ENCODE results near the gene PARD3.

GRCh38 chr10:34479520-34480179, 335.4 kb downstream of the PARD3 start:
- TF ChIP-seq EZH2 (IDR thresholded peaks at IDR 0.05; ENCODE audit: low read depth) (no peak), CTCF (conservative IDR thresholded peaks at IDR 0.05) (no peak)
